Suprapubic skin (tissue), 3 donors: ENCODE results near the gene APOOL.

Experiments
- EP300 ChIP-seq: sonication (generic); formaldehyde crosslinking; IDR thresholded peaks from one replicate; pipeline ENCODE4 v1.6.1; 2017; ENCODE audit warnings: antibody characterized with exemption
- TF ChIP-seq, protein P1 (sequence below), 2 donors: fragments of 200-600 bp in 1 of 2; fragments of 450-650 bp in 1 of 2; sonication (generic) in 1 of 2; IDR thresholded peaks; one replicate each; pipeline ENCODE4 v1.5.1; 2016 to 2019; ENCODE audit warnings: antibody characterized with exemption in 2 of 2, mild to moderate bottlenecking in 1 of 2, moderate library complexity in 1 of 2

DNA sequence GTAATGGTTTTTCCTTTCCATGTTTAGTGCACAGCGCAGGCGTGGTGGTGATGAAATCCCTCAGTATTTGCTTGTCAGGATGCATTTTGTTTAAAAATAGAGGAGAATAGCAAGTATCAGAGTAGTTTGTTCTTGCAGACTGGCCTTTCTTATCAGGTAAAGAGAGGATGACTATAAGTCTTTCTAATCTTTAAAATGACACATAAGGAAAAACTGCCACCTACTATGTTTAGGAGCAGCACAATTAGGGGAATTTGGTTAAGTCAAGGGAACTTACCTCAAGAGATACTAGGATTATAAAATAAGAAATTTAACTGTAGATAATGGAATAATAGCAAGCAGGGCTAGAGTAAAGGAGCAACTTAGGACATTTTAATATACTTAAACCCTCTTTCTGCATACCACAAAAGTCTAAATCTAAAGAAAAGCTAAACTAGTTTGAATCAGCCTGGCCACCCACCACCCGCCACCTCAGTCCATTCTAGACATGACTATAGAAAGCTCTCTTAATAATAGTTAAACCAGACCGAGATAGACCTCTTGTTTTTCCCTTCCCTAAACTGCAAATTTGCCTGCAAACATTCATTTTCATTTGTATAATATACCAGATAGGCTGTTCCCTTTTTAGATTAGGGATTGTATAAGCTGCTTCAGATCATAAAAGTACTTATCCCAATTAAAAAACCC, 62.0 kb downstream of the APOOL start:
- TF ChIP-seq, protein P1, sequence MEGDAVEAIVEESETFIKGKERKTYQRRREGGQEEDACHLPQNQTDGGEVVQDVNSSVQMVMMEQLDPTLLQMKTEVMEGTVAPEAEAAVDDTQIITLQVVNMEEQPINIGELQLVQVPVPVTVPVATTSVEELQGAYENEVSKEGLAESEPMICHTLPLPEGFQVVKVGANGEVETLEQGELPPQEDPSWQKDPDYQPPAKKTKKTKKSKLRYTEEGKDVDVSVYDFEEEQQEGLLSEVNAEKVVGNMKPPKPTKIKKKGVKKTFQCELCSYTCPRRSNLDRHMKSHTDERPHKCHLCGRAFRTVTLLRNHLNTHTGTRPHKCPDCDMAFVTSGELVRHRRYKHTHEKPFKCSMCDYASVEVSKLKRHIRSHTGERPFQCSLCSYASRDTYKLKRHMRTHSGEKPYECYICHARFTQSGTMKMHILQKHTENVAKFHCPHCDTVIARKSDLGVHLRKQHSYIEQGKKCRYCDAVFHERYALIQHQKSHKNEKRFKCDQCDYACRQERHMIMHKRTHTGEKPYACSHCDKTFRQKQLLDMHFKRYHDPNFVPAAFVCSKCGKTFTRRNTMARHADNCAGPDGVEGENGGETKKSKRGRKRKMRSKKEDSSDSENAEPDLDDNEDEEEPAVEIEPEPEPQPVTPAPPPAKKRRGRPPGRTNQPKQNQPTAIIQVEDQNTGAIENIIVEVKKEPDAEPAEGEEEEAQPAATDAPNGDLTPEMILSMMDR (IDR thresholded peaks at IDR 0.05): no peak
- TF ChIP-seq EP300: no peak
